Caco-2 (cell line): Measurements from ENCODE around the gene KRTAP4-4. TPM values are rescaled to one million over a fixed set of nuclear protein-coding genes. Genes with fewer than 3 reads are reported as not detected.

Experiments used
- Bru-seq: library from RNA; stranded (reverse); fragments of 400-500 nt; gene quantifications from one replicate; lab custom pipeline; 2021; lab: Mats Ljungman, UMichigan
- BruChase-seq, 2 experiments: library from RNA; stranded (reverse); fragments of 400-500 nt; gene quantifications; one replicate each; lab custom pipeline; 2021; lab: Mats Ljungman, UMichigan
- BruUV-seq: library from RNA; stranded (reverse); fragments of 400-500 nt; replicated peaks from 2 replicates; lab custom pipeline; 2021; lab: Mats Ljungman, UMichigan
- CTCF ChIA-PET: fragments of 300-600 bp; sonication (Branson Sonifier 250); formaldehyde crosslinking; loops from one replicate; lab custom pipeline; 2022; ENCODE audit warnings: antibody characterized with exemption; lab: Charles Lee
- POLR2A ChIA-PET: fragments of 300-600 bp; sonication (Branson Sonifier 250); formaldehyde crosslinking; loops from one replicate; lab custom pipeline; 2022; ENCODE audit warnings: antibody characterized with exemption; lab: Charles Lee
- DNase-seq, 2 experiments: peaks; one replicate each; pipeline versions ENCODE4 v3.0.0 to v3.0.0-alpha.2; 2020 to 2022
- H3K27me3 ChIP-seq: replicated peaks from 2 replicates; pipeline ENCODE4 v1.6.0; 2011; ENCODE audit warnings: low read length; ENCODE audit not compliant: control insufficient read depth, insufficient read depth
- H3K36me3 ChIP-seq: 2 replicates; pipeline ENCODE4 v1.5.1; 2011; ENCODE audit warnings: low read length; ENCODE audit not compliant: control insufficient read depth, insufficient read depth
- H3K4me1 ChIP-seq: fragments of 250-450 bp; sonication (Bioruptor Pico); 2 replicates; pipeline ENCODE4 v1.5.1; 2020; ENCODE audit warnings: mild to moderate bottlenecking
- H3K4me3 ChIP-seq: 2 replicates; pipeline ENCODE4 v1.5.1; 2011; ENCODE audit warnings: low read depth, mild to moderate bottlenecking, control low read depth, low read length
- H3K9me3 ChIP-seq: fragments of 250-450 bp; sonication (Bioruptor Pico); 2 replicates; pipeline ENCODE4 v1.5.1; 2020; ENCODE audit warnings: mild to moderate bottlenecking, moderate library complexity
- H3K27ac Mint-ChIP-seq: one replicate; pipeline ENCODE4 v1.8.0; 2022; ENCODE audit warnings: mixed read lengths; ENCODE audit not compliant: unreplicated experiment
- H3K27me3 Mint-ChIP-seq: one replicate; pipeline ENCODE4 v1.8.0; 2022; ENCODE audit warnings: mixed read lengths; ENCODE audit not compliant: insufficient read depth, unreplicated experiment
- H3K36me3 Mint-ChIP-seq: one replicate; pipeline ENCODE4 v1.8.0; 2022; ENCODE audit warnings: mild to moderate bottlenecking, mixed read lengths; ENCODE audit not compliant: insufficient read depth, unreplicated experiment
- H3K4me1 Mint-ChIP-seq: one replicate; pipeline ENCODE4 v1.8.0; 2022; ENCODE audit warnings: low read depth, mixed read lengths; ENCODE audit not compliant: unreplicated experiment
- H3K4me3 Mint-ChIP-seq: one replicate; pipeline ENCODE4 v1.8.0; 2022; ENCODE audit warnings: mild to moderate bottlenecking, moderate library complexity, mixed read lengths; ENCODE audit not compliant: unreplicated experiment
- H3K9me3 Mint-ChIP-seq: one replicate; pipeline ENCODE4 v1.8.0; 2022; ENCODE audit warnings: mixed read lengths; ENCODE audit not compliant: unreplicated experiment
- intact Hi-C: fragments of 100-400 bp; cut with micrococcal nuclease; formaldehyde crosslinking; loops from one replicate; pipeline ENCODE4 v1.10.0; 2022; ENCODE audit not compliant: unreplicated experiment
- long read RNA-seq: library from polyadenylated mRNA; stranded (forward); transcript quantifications from one replicate; pipeline ENCODE4 v2.0.0, GENCODE V29; 2022
- total RNA-seq: library from RNA; stranded (reverse); gene quantifications from 2 replicates; pipeline ENCODE4 v1.2.3, GENCODE V29; 2022
- TF ChIP-seq, protein P1 (sequence below), 2 experiments: fragments of 200-600 bp in 1 of 2; IDR thresholded peaks; 1 replicate in 1 of 2; 2 replicates in 1 of 2; pipeline versions ENCODE4 v1.5.1 to v1.8.0; 2011 to 2022; ENCODE audit warnings: antibody characterized with exemption in 1 of 2, control low read depth in 1 of 2, inconsistent platforms in 1 of 2, low read depth in 1 of 2, low read length in 1 of 2, mild to moderate bottlenecking in 1 of 2, moderate library complexity in 1 of 2; ENCODE audit not compliant: insufficient read depth in 1 of 2, severe bottlenecking in 1 of 2, unreplicated experiment in 1 of 2

The KRTAP4-4 gene
- not detected in 2 replicates for total RNA-seq
- not detected for Bru-seq, nascent RNA
- BruChase-seq, experiment 1, labeled RNA remaining after a 2-hour chase: not detected
- BruChase-seq, experiment 2, labeled RNA remaining after a 6-hour chase: not detected
- long read RNA-seq: 0 reads

DNA sequence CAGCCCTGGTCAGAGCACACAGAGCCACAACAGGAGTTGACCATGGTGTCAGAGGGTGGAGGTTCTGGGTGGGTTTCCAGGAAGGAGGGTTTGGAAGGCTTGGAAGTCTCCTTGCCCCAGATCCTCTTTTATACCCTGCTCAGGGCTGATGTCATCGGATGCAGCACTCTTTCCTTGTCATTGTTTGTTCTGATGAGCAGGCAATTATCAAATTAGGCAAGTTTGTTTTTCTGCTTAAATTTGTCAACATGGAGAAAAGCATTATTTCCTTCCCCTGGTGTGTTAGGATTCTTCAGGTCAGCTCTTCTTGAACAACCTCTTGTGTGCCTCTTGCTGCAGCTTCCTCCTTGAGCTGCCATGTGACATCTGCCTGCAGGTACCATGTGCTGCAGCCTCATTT, at the start of gene KRTAP4-4:
Gene KRTAP4-4 (minus strand): TSS at position 101 of the 400 bp plus-strand sequence. CDS start 57 bp downstream, at position 44.
- H3K36me3 Mint-ChIP-seq: no peaks in the 10 kb centered on the region
- intact Hi-C loops: no loop called here
- no peak within 1 kb of the TSS for H3K4me3 ChIP-seq
- POLR2A ChIA-PET: no interaction called here
- H3K27me3 ChIP-seq: no peaks in the 10 kb centered on the region
- no peaks in the 10 kb centered on the region for H3K4me1 Mint-ChIP-seq
- no peak within 1 kb of the TSS for H3K4me3 Mint-ChIP-seq
- BruUV-seq: no TSS peak
- CTCF ChIA-PET: no interaction called here
- no peaks in the 10 kb centered on the region for H3K36me3 ChIP-seq
- H3K9me3 Mint-ChIP-seq: peaks cover 6% of the 10 kb centered on the region
- no peak for DNase-seq
- TF ChIP-seq, protein P1, sequence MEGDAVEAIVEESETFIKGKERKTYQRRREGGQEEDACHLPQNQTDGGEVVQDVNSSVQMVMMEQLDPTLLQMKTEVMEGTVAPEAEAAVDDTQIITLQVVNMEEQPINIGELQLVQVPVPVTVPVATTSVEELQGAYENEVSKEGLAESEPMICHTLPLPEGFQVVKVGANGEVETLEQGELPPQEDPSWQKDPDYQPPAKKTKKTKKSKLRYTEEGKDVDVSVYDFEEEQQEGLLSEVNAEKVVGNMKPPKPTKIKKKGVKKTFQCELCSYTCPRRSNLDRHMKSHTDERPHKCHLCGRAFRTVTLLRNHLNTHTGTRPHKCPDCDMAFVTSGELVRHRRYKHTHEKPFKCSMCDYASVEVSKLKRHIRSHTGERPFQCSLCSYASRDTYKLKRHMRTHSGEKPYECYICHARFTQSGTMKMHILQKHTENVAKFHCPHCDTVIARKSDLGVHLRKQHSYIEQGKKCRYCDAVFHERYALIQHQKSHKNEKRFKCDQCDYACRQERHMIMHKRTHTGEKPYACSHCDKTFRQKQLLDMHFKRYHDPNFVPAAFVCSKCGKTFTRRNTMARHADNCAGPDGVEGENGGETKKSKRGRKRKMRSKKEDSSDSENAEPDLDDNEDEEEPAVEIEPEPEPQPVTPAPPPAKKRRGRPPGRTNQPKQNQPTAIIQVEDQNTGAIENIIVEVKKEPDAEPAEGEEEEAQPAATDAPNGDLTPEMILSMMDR (IDR thresholded peaks at IDR 0.05; ENCODE audit: insufficient read depth in 1 of 2, low read depth in 1 of 2, low read length in 1 of 2, severe bottlenecking in 1 of 2, unreplicated experiment in 1 of 2): no peak
- no peaks in the 10 kb centered on the region for H3K4me1 ChIP-seq
- no peaks in the 10 kb centered on the region for H3K9me3 ChIP-seq
- H3K27ac Mint-ChIP-seq: no peak within 1 kb of the TSS
- no peaks in the 10 kb centered on the region for H3K27me3 Mint-ChIP-seq

DNA sequence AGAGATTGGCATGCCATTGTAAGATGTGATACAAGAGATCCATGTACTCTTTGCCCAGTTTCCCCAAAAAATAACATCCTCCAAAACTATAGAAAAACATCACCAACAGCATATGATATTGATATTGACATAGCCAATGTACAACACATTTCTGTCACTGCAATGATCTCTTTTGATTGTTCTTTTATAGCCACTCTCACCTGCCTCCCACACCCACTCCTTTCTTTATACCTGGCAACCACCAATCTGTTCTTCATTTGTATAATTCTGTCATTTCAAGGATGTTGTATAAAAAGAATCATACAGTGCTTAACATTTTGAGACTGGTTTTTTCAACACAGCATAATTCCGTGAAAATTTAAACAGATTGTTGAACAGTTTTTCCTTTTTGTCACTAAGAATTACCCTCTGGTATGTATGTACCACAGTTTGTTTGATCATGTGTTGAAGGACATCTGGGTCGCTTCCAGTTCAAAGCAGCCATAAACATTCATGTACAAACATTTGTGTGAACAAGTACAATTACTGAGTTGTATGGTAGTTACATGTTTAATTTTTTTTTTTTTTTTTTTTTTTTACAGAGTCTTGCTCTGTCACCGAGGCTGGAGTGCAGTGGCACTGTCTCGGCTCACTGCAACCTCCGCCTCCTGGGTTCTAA, 39.0 kb upstream of the KRTAP4-4 start:
- POLR2A ChIA-PET: no interaction called here
- H3K36me3 Mint-ChIP-seq: no peaks in the 10 kb centered on the region
- H3K4me3 Mint-ChIP-seq: no peak overlapping the region
- CTCF ChIA-PET: no interaction called here
- no peaks in the 10 kb centered on the region; the same call in 1 of the 2 replicates for H3K9me3 ChIP-seq
- no peak overlapping the region for H3K27ac Mint-ChIP-seq
- no TSS peak for BruUV-seq
- H3K27me3 ChIP-seq: no peaks in the 10 kb centered on the region
- no peaks in the 10 kb centered on the region for H3K9me3 Mint-ChIP-seq
- H3K4me1 Mint-ChIP-seq: no peaks in the 10 kb centered on the region
- no peak for DNase-seq
- no peaks in the 10 kb centered on the region for H3K4me1 ChIP-seq
- no peaks in the 10 kb centered on the region for H3K36me3 ChIP-seq
- intact Hi-C loops: no loop called here
- TF ChIP-seq, protein P1 (IDR thresholded peaks at IDR 0.05; ENCODE audit: insufficient read depth in 1 of 2, low read depth in 1 of 2, low read length in 1 of 2, severe bottlenecking in 1 of 2, unreplicated experiment in 1 of 2): no peak
- H3K4me3 ChIP-seq: no peak overlapping the region
- no peaks in the 10 kb centered on the region for H3K27me3 Mint-ChIP-seq

DNA sequence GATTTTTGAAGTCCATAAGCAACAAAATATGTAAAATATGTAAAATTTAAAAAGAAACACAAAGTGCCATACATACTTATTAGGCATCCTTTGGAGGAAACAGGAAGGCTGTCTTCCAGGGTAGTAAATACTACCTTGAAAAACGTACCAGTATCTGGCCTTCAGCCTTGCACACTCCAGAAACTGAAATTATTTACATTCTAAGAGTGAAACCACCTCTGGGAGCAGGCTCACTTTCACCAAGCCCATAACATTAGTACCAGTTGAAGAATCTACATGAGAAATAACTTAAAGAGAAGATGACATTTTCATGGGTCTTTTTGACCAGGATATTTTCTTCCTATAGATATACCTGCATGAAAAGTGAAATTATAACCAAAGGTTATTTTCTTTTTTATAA, 35.5 kb upstream of the KRTAP4-4 start:
- H3K27me3 ChIP-seq: no peaks in the 10 kb centered on the region
- TF ChIP-seq, protein P1 (IDR thresholded peaks at IDR 0.05; ENCODE audit: insufficient read depth in 1 of 2, low read depth in 1 of 2, low read length in 1 of 2, severe bottlenecking in 1 of 2, unreplicated experiment in 1 of 2): no peak
- Mint-ChIP-seq H3K27me3 (no peaks in the 10 kb centered on the region), H3K36me3 (no peaks in the 10 kb centered on the region), H3K27ac (no peak overlapping the region), H3K9me3 (no peaks in the 10 kb centered on the region), H3K4me1 (no peaks in the 10 kb centered on the region), H3K4me3 (no peak overlapping the region)
- H3K36me3 ChIP-seq: no peaks in the 10 kb centered on the region
- H3K4me1 ChIP-seq: peaks cover 4% of the 10 kb centered on the region; the same call in 1 of the 2 replicates
- POLR2A ChIA-PET: no interaction called here
- DNase-seq: no peak
- CTCF ChIA-PET: interaction anchor here (0.7 kb wide), 1 partner anchor 292 kb away, joined by 3 read pairs; no protein-coding TSS in a partner anchor
- intact Hi-C loops: no loop called here
- no peaks in the 10 kb centered on the region; the same call in 1 of the 2 replicates for H3K9me3 ChIP-seq
- BruUV-seq: no TSS peak
- H3K4me3 ChIP-seq: no peak overlapping the region
